HG02678 (cell line): Measurements from ENCODE around the gene RPS6KC1.
"Not testable (repeated sequence)": the region's sequence is repeated elsewhere in the genome, so short reads cannot be mapped to it uniquely, and the experiment has no call there.

Experiments used
- ATAC-seq: cut with Tn5 transposase; IDR thresholded peaks from one replicate; pipeline ENCODE4 v1.9.1; 2021; ENCODE audit warnings: mild to moderate bottlenecking, moderate library complexity; ENCODE audit not compliant: unreplicated experiment

RPS6KC1 gene

GRCh38 chr1:213138391-213138790 is 87.3 kb downstream of the RPS6KC1 start:
- ATAC-seq: no peak

- no peak for ATAC-seq
Observed at GRCh38 chr1:213138892-213139291, 87.9 kb downstream of the RPS6KC1 start.

GRCh38 chr1:213148905-213149304 is 97.9 kb downstream of the RPS6KC1 start:
- ATAC-seq: no peak

GRCh38 chr1:213150090-213150489 is 99.0 kb downstream of the RPS6KC1 start:
- not testable (repeated sequence) for ATAC-seq

DNA sequence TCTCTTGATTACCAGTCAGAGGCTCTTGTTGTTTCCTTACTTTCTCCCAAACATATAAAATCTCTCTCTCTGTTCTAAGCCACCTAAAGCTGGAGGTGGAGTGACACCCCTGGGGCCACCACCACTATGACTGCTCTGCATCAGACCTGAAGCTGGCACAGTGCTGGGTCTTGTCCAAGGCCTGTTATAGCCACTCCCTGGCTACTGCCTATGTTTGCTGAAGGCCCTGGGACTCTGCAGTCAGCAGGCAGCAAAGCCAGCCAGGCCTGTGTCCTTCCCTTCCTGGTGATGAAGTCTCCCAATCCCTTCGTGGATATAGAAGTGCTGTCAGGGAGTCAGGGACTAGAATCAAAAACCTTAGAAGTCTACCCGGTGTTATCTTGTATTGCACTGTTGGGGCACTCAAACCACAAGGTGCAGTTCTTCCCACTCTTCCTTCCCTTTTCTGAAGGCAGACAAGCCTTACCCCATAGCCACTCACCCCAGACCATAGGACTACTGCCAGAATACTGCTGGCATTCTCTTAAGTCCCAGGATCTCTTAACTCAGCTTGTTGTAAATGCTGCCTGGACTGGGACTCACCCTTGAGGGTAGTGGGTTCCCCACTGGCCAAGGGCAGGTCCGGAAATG is 103.1 kb downstream of the RPS6KC1 start:
- no peak for ATAC-seq

DNA sequence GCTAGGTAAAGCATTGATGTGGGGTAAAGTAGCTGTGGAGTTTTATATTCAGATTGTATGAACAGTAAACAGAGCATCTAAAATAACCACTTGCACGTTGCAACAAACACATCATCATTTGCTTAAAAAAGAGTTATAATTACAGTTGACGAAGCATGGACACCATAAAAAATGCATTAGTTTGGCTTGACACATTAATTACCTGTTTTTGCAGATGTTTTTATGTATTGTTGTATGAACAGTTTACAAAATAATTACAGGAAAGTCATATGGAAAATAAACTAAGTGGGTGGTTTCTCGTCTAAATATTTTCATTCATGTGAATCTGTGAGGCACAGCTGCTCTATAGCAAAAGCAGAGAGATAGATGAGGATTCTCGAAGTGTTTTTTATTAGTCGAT is 108.3 kb downstream of the RPS6KC1 start:
- no peak for ATAC-seq

DNA sequence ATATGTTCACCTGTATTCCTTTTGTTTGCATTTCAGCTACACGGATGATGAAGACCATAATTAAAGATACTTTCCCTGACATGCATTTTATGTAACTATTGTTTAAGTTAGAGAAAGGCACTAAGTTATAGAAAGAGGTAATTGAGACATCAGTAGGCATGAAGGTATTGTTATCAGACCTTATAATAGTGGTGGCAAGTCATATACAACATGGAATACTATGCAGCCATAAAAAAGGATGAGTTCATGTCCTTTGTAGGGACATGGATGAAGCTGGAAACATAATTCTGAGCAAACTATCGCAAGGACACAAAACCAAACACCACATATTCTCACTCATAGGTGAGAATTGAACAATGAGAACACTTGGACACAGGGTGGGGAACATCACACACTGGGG is 109.4 kb downstream of the RPS6KC1 start:
- ATAC-seq: not testable (repeated sequence)

DNA sequence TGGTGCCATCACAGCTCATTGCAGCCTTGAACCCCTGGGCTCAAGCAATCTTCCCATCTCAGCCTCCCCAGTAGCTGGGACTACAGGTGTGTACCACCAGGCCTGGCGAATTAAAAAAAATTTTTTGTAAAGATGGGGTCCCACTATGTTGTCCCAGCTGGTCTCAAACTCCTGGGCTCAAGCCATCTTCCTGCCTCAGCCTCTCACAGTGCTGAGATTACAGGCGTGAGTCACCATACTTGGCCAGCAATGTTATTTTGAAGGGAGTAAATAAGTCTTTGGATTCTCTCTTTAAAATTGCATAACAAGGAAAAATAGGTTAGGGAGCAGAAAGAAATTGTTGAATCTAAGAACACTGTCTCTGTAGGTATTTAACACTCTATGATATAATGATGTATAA is 111.3 kb downstream of the RPS6KC1 start:
- ATAC-seq: no peak

GRCh38 chr1:213162862-213163261 is 111.8 kb downstream of the RPS6KC1 start:
- no peak for ATAC-seq

DNA sequence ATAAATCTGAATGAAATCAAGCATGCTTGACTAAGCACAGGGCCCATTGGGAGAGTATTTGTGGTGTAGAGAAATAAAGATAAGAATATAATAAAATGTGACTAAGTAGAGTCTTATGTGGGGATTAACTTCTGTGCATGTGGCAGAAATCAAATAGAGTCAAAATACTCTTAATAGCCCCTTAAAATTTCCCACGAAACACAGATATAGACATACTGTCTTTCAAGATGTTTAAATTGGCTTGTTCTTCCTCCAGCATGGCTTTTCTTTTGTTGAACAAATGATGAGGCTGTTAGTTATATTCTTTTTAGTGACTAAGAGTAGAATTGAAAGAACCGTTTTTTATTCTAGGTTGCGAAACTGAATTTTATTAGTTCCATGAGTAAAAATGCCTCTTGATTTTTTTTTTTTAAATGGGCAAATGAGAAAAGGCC is 112.3 kb downstream of the RPS6KC1 start:
- no peak for ATAC-seq

DNA sequence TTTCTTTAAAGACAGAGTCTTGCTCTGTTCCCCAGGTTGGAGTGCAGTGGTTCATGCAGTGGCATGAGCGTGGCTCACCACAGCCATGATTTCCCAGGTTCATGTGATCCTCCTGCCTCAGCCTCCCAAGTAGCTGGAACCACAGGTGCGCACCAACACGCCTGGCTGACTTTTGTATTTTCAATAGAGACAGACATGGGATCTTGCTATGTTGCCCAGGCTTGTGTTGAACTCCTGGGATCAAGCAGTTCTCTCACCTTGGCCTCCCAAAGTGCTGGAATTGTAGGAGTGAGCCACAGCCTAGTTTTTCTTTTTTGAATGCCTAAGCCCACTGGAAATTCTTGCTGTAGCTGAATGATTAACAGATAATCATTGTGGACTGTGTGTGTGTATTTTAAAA is 113.5 kb downstream of the RPS6KC1 start:
- no peak for ATAC-seq

DNA sequence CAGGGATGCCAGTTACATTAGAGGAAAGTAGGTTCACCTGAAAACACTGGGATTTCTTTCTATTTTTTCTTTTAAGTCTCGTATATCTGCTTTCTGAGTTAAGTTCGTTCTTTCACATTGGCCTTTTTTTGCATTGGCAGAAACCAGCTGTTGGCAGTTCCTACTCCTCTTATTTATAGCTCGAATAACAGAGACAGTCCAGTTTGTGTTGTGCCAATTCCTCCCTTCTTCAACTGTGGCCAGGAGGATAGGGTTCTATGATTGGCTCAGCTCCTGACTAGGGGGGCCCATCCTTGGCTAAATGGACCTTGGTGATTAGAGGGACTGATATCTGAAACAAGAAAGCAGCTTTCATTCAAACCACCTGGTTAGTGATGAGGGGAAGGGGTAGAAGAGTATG is 115.8 kb downstream of the RPS6KC1 start:
- ATAC-seq: no peak

GRCh38 chr1:213171711-213172110 is 120.7 kb downstream of the RPS6KC1 start:
- ATAC-seq: no peak

- no peak for ATAC-seq
Observed at GRCh38 chr1:213176341-213176740, 125.3 kb downstream of the RPS6KC1 start.

DNA sequence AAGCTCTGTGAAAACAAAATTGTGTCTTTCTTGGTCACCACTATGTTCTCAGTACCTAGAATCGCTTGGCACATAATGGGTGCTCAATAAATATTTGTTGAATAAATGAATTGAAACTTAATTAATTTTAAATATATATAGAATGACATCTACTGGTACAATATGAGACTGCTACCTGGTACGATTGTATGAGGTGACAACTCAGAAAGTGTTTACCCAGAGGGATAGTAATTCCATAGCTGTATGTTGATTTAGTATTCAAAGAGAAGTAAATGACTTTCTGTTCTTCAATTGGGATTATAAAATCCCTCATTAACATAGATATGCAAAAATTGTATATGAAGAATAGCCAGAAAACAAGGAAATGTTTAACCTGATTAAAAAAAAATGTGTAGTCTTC is 128.7 kb downstream of the RPS6KC1 start:
- ATAC-seq: no peak

- ATAC-seq: no peak
Observed at GRCh38 chr1:213180833-213181232, 129.8 kb downstream of the RPS6KC1 start.

DNA sequence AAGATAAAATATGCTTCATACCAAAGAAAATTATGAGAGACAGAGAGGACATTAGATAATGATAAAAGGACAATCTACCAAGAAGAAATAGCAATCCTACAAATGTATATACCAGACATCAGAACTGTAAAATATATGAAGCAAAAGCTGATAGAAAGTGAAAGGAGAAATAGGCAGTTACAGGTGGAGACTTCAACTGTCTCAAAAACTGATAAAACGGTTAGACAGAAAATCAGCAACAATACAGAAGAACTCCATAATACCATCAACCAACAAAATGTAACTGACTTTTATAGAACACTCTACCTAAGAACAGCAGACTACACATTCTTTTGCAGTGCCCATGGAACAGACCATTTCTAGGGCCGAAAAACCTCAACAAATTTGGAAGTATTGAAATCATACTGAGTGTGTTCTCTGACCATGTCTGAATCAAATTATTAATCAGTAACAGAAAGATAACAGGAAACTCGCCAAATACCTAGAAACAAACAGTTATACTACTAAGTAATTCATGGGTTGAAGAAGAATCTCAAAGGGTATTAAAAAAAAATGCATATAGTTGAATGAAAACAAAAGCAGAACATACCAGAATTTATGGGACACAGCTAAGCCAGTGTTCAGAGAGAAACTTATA is 132.1 kb downstream of the RPS6KC1 start:
- no peak for ATAC-seq

- no peak for ATAC-seq
Observed at GRCh38 chr1:213186168-213186567, 135.1 kb downstream of the RPS6KC1 start.

DNA sequence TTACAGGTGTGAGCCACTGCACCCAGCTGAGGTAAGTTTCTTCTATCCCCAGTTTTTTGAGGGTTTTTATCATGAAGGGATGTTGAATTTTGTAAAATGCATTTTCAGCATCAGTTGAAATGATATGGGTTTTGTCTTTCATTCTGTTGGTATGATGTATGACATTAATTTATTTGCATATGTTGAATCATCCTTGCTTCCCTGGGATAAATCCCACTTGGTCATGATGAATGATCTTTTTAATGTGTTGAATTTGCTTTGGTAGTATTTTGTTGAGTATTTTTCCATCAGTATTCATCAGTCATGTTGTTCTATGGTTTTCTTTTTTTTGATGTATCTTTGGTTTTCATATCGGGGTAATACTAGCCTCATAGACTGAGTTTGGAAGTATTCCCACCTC is 141.0 kb downstream of the RPS6KC1 start:
- no peak for ATAC-seq

DNA sequence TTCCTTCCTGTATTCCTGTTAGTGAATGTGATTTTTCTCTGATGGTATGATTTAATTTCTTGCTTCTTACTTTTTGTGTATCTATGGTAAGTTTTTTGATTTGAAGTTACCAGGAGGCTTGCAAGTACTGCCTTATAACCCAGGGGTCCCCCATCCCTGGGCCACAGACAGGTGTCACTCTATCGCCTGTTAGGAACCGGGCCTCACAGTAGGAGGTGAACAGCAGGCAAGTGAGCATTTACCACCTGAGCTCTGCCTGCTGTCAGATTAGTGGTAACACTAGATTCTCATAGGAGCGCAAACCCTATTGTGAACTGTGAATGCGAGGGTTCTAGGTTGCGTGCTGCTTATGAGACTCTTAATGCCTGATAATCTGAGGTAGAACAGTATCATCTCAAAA is 143.3 kb downstream of the RPS6KC1 start:
- no peak for ATAC-seq

DNA sequence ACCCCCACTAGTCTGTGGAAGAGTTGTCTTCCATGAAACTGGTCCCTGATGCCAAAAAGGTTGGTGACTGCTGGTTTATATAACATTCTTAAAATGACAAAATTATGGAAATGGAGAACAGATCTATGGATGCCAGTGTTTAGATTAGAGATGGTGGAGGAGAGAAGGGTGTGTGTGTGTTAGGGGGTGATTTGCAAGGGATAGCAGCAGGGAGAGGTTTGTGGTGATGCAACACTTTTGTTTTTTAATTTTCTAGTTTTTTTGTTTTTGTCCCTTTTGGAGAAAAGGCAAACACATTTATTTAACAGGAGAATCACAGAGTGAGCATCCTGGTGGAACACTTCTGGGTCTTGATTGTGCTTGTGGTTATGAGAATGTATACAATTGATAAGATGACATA is 143.8 kb downstream of the RPS6KC1 start:
- ATAC-seq: no peak

DNA sequence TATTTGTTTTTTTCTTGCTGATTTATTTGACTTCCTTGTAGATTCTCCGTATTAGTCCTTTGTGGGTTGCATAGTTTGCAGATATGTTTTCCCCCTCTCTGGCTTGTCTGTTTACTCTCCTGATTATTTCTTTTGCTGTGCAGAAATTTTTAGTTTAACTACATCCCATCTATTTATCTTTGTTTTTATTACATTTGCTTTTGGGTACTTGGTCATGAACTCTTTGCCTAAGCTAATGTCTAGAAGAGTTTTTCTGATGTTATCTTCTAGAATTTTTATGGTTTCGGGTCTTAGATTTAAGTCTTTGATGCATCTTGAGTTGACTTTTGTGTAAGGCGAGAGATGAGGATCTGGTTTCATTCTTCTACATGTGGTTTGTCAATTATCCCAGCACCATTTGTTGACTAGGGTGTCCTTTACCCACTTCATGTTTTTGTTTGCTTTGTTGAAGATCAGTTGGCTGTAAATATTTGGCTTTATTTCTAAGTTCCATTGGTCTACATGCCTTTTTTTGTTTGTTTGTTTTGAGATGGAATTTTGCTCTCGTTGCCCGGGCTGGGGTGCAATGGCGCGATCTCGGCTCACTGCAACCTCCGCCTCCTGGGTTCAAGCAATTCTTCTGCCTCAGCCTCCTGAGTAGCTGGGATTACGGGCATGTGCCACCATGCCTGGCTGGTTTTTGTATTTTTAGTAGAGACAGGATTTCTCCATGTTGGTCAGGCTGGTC is 145.4 kb downstream of the RPS6KC1 start:
- not testable (repeated sequence) for ATAC-seq
